ENCODE data around the gene SLC25A53. TPM values are rescaled to one million over a fixed set of nuclear protein-coding genes. Genes with fewer than 3 reads are reported as not detected.
"Not testable (repeated sequence)": the region's sequence is repeated elsewhere in the genome, so short reads cannot be mapped to it uniquely, and the experiment has no call there.

Gene SLC25A53
- total RNA-seq, 1 donor from 2014 or later: 8.7 TPM

- DNase-seq (ENCODE audit: low read depth, low spot score): not testable (repeated sequence)
These were observed 80.9 kb downstream of the SLC25A53 start, which contains the start of gene TMSB15C for GRCh38 chrX:104075778-104076445. TMSB15C (minus strand) TSS chrX:104076236.

GRCh38 chrX:104062636-104063035 lies 94.2 kb downstream of the SLC25A53 start:
- DNase-seq (ENCODE audit: low read depth, low spot score): not testable (repeated sequence)

GRCh38 chrX:104054956-104055355 lies 101.9 kb downstream of the SLC25A53 start:
- not testable (repeated sequence) for DNase-seq (ENCODE audit: low read depth, low spot score)

Other genes starting within 250 kb of the SLC25A53 start
- 3.9 and 5.9 TPM in 2 replicates for gene TMSB15B, start 194.4 kb downstream of the SLC25A53 start, total RNA-seq
- gene H2BW1, start 143.3 kb downstream of the SLC25A53 start, total RNA-seq: not detected in 2 replicates
- gene H2BW2, start 117.1 kb downstream of the SLC25A53 start, total RNA-seq: not detected in 2 replicates
- gene TMSB15C, start 80.8 kb downstream of the SLC25A53 start, total RNA-seq: 2.5 and 3.1 TPM in 2 replicates
- 0.88 and 1.9 TPM in 2 replicates for gene ZCCHC18, start 44.5 kb downstream of the SLC25A53 start, total RNA-seq
- gene FAM199X, start 9.4 kb upstream of the SLC25A53 start, total RNA-seq: 28.6 and 37.0 TPM in 2 replicates
- not detected in 2 replicates for gene ESX1, start 97.9 kb upstream of the SLC25A53 start, total RNA-seq

Measured in pulmonary artery endothelial cell (primary cell).